Keratinocyte (primary cell): ENCODE measurements around the gene SMAD5. TPM values are rescaled to one million over a fixed set of nuclear protein-coding genes. Genes with fewer than 3 reads are reported as not detected.

Source experiments
- DNase-seq: peaks from one replicate; pipeline ENCODE4 v3.0.0-alpha.2; 2011; ENCODE audit warnings: low read depth, missing footprints, low spot score
- FAIRE-seq: peaks from 2 replicates; lab custom pipeline; 2011; peaks lifted over from hg19 to GRCh38; lab: Jason Lieb, UNC
- H2AFZ ChIP-seq: 2 replicates; pipeline ENCODE4 v1.6.0; 2012; ENCODE audit warnings: low read length, control low read depth, inconsistent platforms; ENCODE audit not compliant: control insufficient read depth
- H3K27ac ChIP-seq: 2 replicates; pipeline ENCODE4 v1.5.1; 2011; ENCODE audit warnings: low read length; ENCODE audit not compliant: control insufficient read depth, insufficient read depth
- H3K27me3 ChIP-seq: 3 replicates; pipeline ENCODE4 v1.6.0; 2011; ENCODE audit warnings: low read length; ENCODE audit not compliant: control insufficient read depth, insufficient read depth; ENCODE audit errors: extremely low read depth
- H3K36me3 ChIP-seq, 2 experiments: 2 replicates in 1 of 2; 3 replicates in 1 of 2; pipeline ENCODE4 v1.5.1; 2011; ENCODE audit warnings: low read length in 2 of 2, mild to moderate bottlenecking in 1 of 2; ENCODE audit not compliant: control insufficient read depth in 2 of 2, insufficient read depth in 2 of 2; ENCODE audit errors: extremely low read depth in 1 of 2
- H3K4me1 ChIP-seq: 3 replicates; pipeline ENCODE4 v1.5.1; 2011; ENCODE audit warnings: low read length; ENCODE audit not compliant: control insufficient read depth, insufficient read depth; ENCODE audit errors: extremely low read depth
- H3K4me2 ChIP-seq: 3 replicates; pipeline ENCODE4 v1.6.0; 2011; ENCODE audit warnings: low read depth, low read length; ENCODE audit not compliant: control insufficient read depth, insufficient read depth; ENCODE audit errors: extremely low read depth
- H3K4me3 ChIP-seq, 3 experiments: fragments of 200-600 bp in 1 of 3; sonication (generic) in 1 of 3; 2 replicates in 2 of 3; 3 replicates in 1 of 3; pipeline ENCODE4 v1.5.1; 2011 to 2016; ENCODE audit warnings: low read length in 3 of 3, mild to moderate bottlenecking in 3 of 3, control low read depth in 2 of 3, inconsistent platforms in 1 of 3, low read depth in 1 of 3, mixed read lengths in 1 of 3, mixed run types in 1 of 3, moderate library complexity in 1 of 3; ENCODE audit not compliant: control insufficient read depth in 2 of 3, insufficient read depth in 2 of 3; ENCODE audit errors: extremely low read depth in 1 of 3
- H3K79me2 ChIP-seq: 2 replicates; pipeline ENCODE4 v1.6.0; 2012; ENCODE audit warnings: low read length; ENCODE audit not compliant: control insufficient read depth, insufficient read depth
- H3K9ac ChIP-seq: 3 replicates; pipeline ENCODE4 v1.6.0; 2011; ENCODE audit warnings: low read length; ENCODE audit not compliant: control insufficient read depth, insufficient read depth; ENCODE audit errors: extremely low read depth
- H3K9me1 ChIP-seq: 3 replicates; pipeline ENCODE4 v1.6.0; 2011; ENCODE audit warnings: low read length; ENCODE audit not compliant: control insufficient read depth, insufficient read depth; ENCODE audit errors: extremely low read depth
- H3K9me3 ChIP-seq: 2 replicates; pipeline ENCODE4 v1.5.1; 2012; ENCODE audit warnings: low read depth, low read length; ENCODE audit not compliant: control insufficient read depth
- H4K20me1 ChIP-seq: 3 replicates; pipeline ENCODE4 v1.6.0; 2011; ENCODE audit warnings: low read length; ENCODE audit not compliant: control insufficient read depth, insufficient read depth; ENCODE audit errors: extremely low read depth
- EZH2 ChIP-seq: IDR thresholded peaks from one replicate; pipeline ENCODE4 v1.6.1; 2012; ENCODE audit warnings: inconsistent platforms, mild to moderate bottlenecking, low read length, moderate library complexity
- dilution Hi-C: fragments of 300-500 bp; cut with MboI; formaldehyde crosslinking; loops from one replicate; pipeline ENCODE4 v1.7.0; 2020; ENCODE audit warnings: low sequenced_read_pairs; ENCODE audit not compliant: extremely low pct_ligation_motif_present
- polyA plus RNA-seq, 5 experiments: library from polyadenylated mRNA; depleted of rRNA in 3 of 5; stranded (reverse) in 3 of 5; stranded (forward) in 1 of 5; unstranded in 1 of 5; fragments of >200 nt; gene quantifications; 1 replicate in 1 of 5; 2 replicates in 3 of 5; 3 replicates in 1 of 5; pipeline versions ENCODE4 v1.2.1 to v1.2.3, GENCODE V29; 2011 to 2012; ENCODE audit warnings: missing spikeins in 2 of 5, low read depth in 1 of 5, low replicate concordance in 1 of 5
- TF ChIP-seq, protein P1 (sequence below), 3 experiments: IDR thresholded peaks in 1 of 3; conservative IDR thresholded peaks in 1 of 3; optimal IDR thresholded peaks in 1 of 3; 2 replicates in 2 of 3; 3 replicates in 1 of 3; pipeline versions ENCODE3 to v1.5.1; 2011; ENCODE audit warnings: low read length in 3 of 3, mild to moderate bottlenecking in 3 of 3, moderate library complexity in 2 of 3, control low read depth in 1 of 3, inconsistent platforms in 1 of 3; ENCODE audit not compliant: insufficient read depth in 2 of 3; ENCODE audit errors: extremely low read depth in 1 of 3

SMAD5 gene
- polyA plus RNA-seq, 1 donor (not counting 4 experiments of a cell fraction or from before 2014, with no cell fraction given), result 72.1 TPM

- Histone ChIP-seq H3K9ac (no peak overlapping the region), H2AFZ (no peak overlapping the region), H3K4me2 (no peak overlapping the region), H3K36me3 (no peaks in the 10 kb centered on the region), H3K9me3 (no peaks in the 10 kb centered on the region), H4K20me1 (no peaks in the 10 kb centered on the region), H3K27me3 (no peaks in the 10 kb centered on the region), H3K4me1 (peaks cover 30% of the 10 kb centered on the region), H3K4me3 (no peak overlapping the region), H3K9me1 (no peaks in the 10 kb centered on the region), H3K79me2 (no peaks in the 10 kb centered on the region), H3K27ac (no peak overlapping the region)
- TF ChIP-seq, protein P1, sequence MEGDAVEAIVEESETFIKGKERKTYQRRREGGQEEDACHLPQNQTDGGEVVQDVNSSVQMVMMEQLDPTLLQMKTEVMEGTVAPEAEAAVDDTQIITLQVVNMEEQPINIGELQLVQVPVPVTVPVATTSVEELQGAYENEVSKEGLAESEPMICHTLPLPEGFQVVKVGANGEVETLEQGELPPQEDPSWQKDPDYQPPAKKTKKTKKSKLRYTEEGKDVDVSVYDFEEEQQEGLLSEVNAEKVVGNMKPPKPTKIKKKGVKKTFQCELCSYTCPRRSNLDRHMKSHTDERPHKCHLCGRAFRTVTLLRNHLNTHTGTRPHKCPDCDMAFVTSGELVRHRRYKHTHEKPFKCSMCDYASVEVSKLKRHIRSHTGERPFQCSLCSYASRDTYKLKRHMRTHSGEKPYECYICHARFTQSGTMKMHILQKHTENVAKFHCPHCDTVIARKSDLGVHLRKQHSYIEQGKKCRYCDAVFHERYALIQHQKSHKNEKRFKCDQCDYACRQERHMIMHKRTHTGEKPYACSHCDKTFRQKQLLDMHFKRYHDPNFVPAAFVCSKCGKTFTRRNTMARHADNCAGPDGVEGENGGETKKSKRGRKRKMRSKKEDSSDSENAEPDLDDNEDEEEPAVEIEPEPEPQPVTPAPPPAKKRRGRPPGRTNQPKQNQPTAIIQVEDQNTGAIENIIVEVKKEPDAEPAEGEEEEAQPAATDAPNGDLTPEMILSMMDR (optimal IDR thresholded peaks at IDR 0.05 in 1 of 3, IDR thresholded peaks at IDR 0.05 in 1 of 3, conservative IDR thresholded peaks at IDR 0.05 in 1 of 3; ENCODE audit: extremely low read depth in 1 of 3, insufficient read depth in 2 of 3, low read length in 3 of 3), result no peak
- no peak for TF ChIP-seq EZH2
- DNase-seq (no peak), FAIRE-seq (peak; percentile 46)
- dilution Hi-C loops, result no loop called here
Measured at GRCh38 chr5:136109453-136110135, 23.1 kb upstream of the SMAD5 start.

- H3K4me1 ChIP-seq, result peaks cover 36% of the 10 kb centered on the region
- DNase-seq (no peak), FAIRE-seq (no peak)
- no peaks in the 10 kb centered on the region for H3K9me1 ChIP-seq
- peak overlapping the region; percentile 78 for H3K27ac ChIP-seq
- no peaks in the 10 kb centered on the region for H3K27me3 ChIP-seq
- no peak overlapping the region for H3K9ac ChIP-seq
- H3K4me2 ChIP-seq, result no peak overlapping the region
- dilution Hi-C loops, result no loop called here
- no peak for TF ChIP-seq EZH2
- TF ChIP-seq, protein P1 (optimal IDR thresholded peaks at IDR 0.05 in 1 of 3, IDR thresholded peaks at IDR 0.05 in 1 of 3, conservative IDR thresholded peaks at IDR 0.05 in 1 of 3; ENCODE audit: extremely low read depth in 1 of 3, insufficient read depth in 2 of 3, low read length in 3 of 3), result no peak
- no peak overlapping the region for H3K4me3 ChIP-seq
- H3K36me3 ChIP-seq, result no peaks in the 10 kb centered on the region
- no peaks in the 10 kb centered on the region for H4K20me1 ChIP-seq
- H3K9me3 ChIP-seq, result no peaks in the 10 kb centered on the region
- no peaks in the 10 kb centered on the region for H3K79me2 ChIP-seq
- H2AFZ ChIP-seq, result no peak overlapping the region
Measured at GRCh38 chr5:136113606-136114005, 19.0 kb upstream of the SMAD5 start.
